G401.6 (cell line): ENCODE measurements around the gene ICA1.

ENCODE experiments used
- FAIRE-seq: peaks from 2 replicates; lab custom pipeline; 2012; peaks lifted over from hg19 to GRCh38; lab: Jason Lieb, UNC

ICA1 gene

GRCh38 chr7:8226501-8226900, 35.5 kb downstream of the ICA1 start:
- no peak for FAIRE-seq

GRCh38 chr7:8221567-8221966, 40.4 kb downstream of the ICA1 start:
- FAIRE-seq: no peak

GRCh38 chr7:8221101-8221495, 40.9 kb downstream of the ICA1 start:
- FAIRE-seq: no peak

- peak; percentile 13 for FAIRE-seq
Observed at GRCh38 chr7:8220376-8221100, 41.4 kb downstream of the ICA1 start.

- FAIRE-seq: peak; percentile 100
Observed at GRCh38 chr7:8217200-8218068, 44.5 kb downstream of the ICA1 start.

GRCh38 chr7:8216334-8216690, 45.7 kb downstream of the ICA1 start:
- no peak for FAIRE-seq

- peak; percentile 31 for FAIRE-seq
Observed at GRCh38 chr7:8215648-8216333, 46.2 kb downstream of the ICA1 start.

- FAIRE-seq: peak; percentile 100
Observed at GRCh38 chr7:8214244-8214824, 47.6 kb downstream of the ICA1 start.

- FAIRE-seq: no peak
Observed at GRCh38 chr7:8213381-8213780, 48.6 kb downstream of the ICA1 start.

- FAIRE-seq: no peak
Observed at GRCh38 chr7:8212638-8213037, 49.3 kb downstream of the ICA1 start.

- FAIRE-seq: no peak
Observed at GRCh38 chr7:8211725-8212096, 50.3 kb downstream of the ICA1 start.

- FAIRE-seq: no peak
Observed at GRCh38 chr7:8210845-8211724, 50.9 kb downstream of the ICA1 start.

- FAIRE-seq: no peak
Observed at GRCh38 chr7:8209353-8209752, 52.6 kb downstream of the ICA1 start.

GRCh38 chr7:8208816-8209215, 53.2 kb downstream of the ICA1 start:
- no peak for FAIRE-seq

- FAIRE-seq: no peak
Observed at GRCh38 chr7:8206956-8207355, 55.0 kb downstream of the ICA1 start.

- no peak for FAIRE-seq
Observed at GRCh38 chr7:8205537-8205936, 56.4 kb downstream of the ICA1 start.

- peak; percentile 98 for FAIRE-seq
Observed at GRCh38 chr7:8205031-8205387, 57.0 kb downstream of the ICA1 start.

- no peak for FAIRE-seq
Observed at GRCh38 chr7:8204339-8205030, 57.5 kb downstream of the ICA1 start.

GRCh38 chr7:8201846-8202441, 60.0 kb downstream of the ICA1 start:
- no peak for FAIRE-seq

- peak; percentile 82 for FAIRE-seq
Observed at GRCh38 chr7:8200717-8201116, 61.2 kb downstream of the ICA1 start.

GRCh38 chr7:8200316-8200715, 61.7 kb downstream of the ICA1 start:
- FAIRE-seq: no peak
